Stimulated activated naive B cell treated with anti-CD40 and anti-IgM and Interleukin-4, amounts not matched to agents 10 μg/mL and 1 μg/mL and 100 μg/mL, for 72 hours (primary cell): ENCODE results near the gene GLRB.

ENCODE experiments used
- ATAC-seq, 2 donors: fragments of 150-1000 bp; cut with Tn5 transposase; replicated peaks; 2 replicates each; pipeline ENCODE4 v1.10.0; 2021; ENCODE audit warnings: moderate library complexity in 1 of 2
- DNase-seq: peaks from one replicate; pipeline ENCODE4 v3.0.0; 2021
- H3K27ac Mint-ChIP-seq: one replicate; pipeline ENCODE4 v1.8.0; 2022; ENCODE audit warnings: mild to moderate bottlenecking, mixed read lengths
- H3K27me3 Mint-ChIP-seq, 2 donors: one replicate each; pipeline ENCODE4 v1.8.0; 2022; ENCODE audit warnings: mixed read lengths in 2 of 2
- H3K36me3 Mint-ChIP-seq, 2 donors: one replicate each; pipeline ENCODE4 v1.8.0; 2022; ENCODE audit warnings: mixed read lengths in 2 of 2, mild to moderate bottlenecking in 1 of 2
- H3K4me1 Mint-ChIP-seq, 2 donors: one replicate each; pipeline ENCODE4 v1.8.0; 2022; ENCODE audit warnings: mixed read lengths in 2 of 2, mild to moderate bottlenecking in 1 of 2
- H3K4me3 Mint-ChIP-seq, 2 donors: one replicate each; pipeline ENCODE4 v1.8.0; 2022; ENCODE audit warnings: mild to moderate bottlenecking in 2 of 2, mixed read lengths in 2 of 2, moderate library complexity in 1 of 2
- H3K9me3 Mint-ChIP-seq, 2 donors: one replicate each; pipeline ENCODE4 v1.8.0; 2022; ENCODE audit warnings: mixed read lengths in 2 of 2, mild to moderate bottlenecking in 1 of 2

Gene GLRB

GRCh38 chr4:157080605-157081004 is 4.7 kb downstream of the GLRB start:
- DNase-seq (no peak), ATAC-seq (no peak)
- no peak overlapping the region for H3K4me3 Mint-ChIP-seq
- no peak overlapping the region for H3K27ac Mint-ChIP-seq
- H3K9me3 Mint-ChIP-seq, result no peaks in the 10 kb centered on the region
- peaks cover 16 to 17% of the 10 kb centered on the region in 2 donors for H3K27me3 Mint-ChIP-seq
- H3K36me3 Mint-ChIP-seq, result no peaks in the 10 kb centered on the region
- H3K4me1 Mint-ChIP-seq, result peaks cover 2 to 5% of the 10 kb centered on the region in 2 donors

GRCh38 chr4:157095716-157096115 is 19.8 kb downstream of the GLRB start:
- H3K27ac Mint-ChIP-seq, result no peak overlapping the region
- H3K27me3 Mint-ChIP-seq, result no peaks in the 10 kb centered on the region
- peaks cover 0 to 1% of the 10 kb centered on the region in 2 donors for H3K9me3 Mint-ChIP-seq
- H3K36me3 Mint-ChIP-seq, result no peaks in the 10 kb centered on the region
- H3K4me1 Mint-ChIP-seq, result no peaks in the 10 kb centered on the region
- ATAC-seq (no peak), DNase-seq (no peak)
- no peak overlapping the region for H3K4me3 Mint-ChIP-seq

GRCh38 chr4:157096439-157096838 is 20.5 kb downstream of the GLRB start:
- H3K4me3 Mint-ChIP-seq, result no peak overlapping the region
- H3K36me3 Mint-ChIP-seq, result no peaks in the 10 kb centered on the region
- H3K27ac Mint-ChIP-seq, result no peak overlapping the region
- H3K4me1 Mint-ChIP-seq, result no peaks in the 10 kb centered on the region
- ATAC-seq (no peak), DNase-seq (no peak)
- H3K27me3 Mint-ChIP-seq, result no peaks in the 10 kb centered on the region
- peaks cover 0 to 1% of the 10 kb centered on the region in 2 donors for H3K9me3 Mint-ChIP-seq

- H3K4me1 Mint-ChIP-seq, result no peaks in the 10 kb centered on the region
Measured at GRCh38 chr4:157099506-157099905, 23.6 kb downstream of the GLRB start.

GRCh38 chr4:157104541-157104940 is 28.6 kb downstream of the GLRB start:
- DNase-seq, result no peak
- Mint-ChIP-seq H3K4me3 (no peak overlapping the region), H3K27ac (no peak overlapping the region), H3K4me1 (no peaks in the 10 kb centered on the region), H3K9me3 (peaks cover 3% of the 10 kb centered on the region in 2 donors), H3K36me3 (no peaks in the 10 kb centered on the region), H3K27me3 (no peaks in the 10 kb centered on the region)
- no peak for ATAC-seq

More at GRCh38 chr4:157099506-157099905, 23.6 kb downstream of the GLRB start:
- ATAC-seq (no peak), DNase-seq (no peak)
- Mint-ChIP-seq H3K27ac (no peak overlapping the region), H3K9me3 (peaks cover 0 to 1% of the 10 kb centered on the region in 2 donors), H3K27me3 (no peaks in the 10 kb centered on the region), H3K4me3 (no peak overlapping the region), H3K36me3 (no peaks in the 10 kb centered on the region)

- H3K4me1 Mint-ChIP-seq, result no peaks in the 10 kb centered on the region
- no peak overlapping the region for H3K27ac Mint-ChIP-seq
- no peaks in the 10 kb centered on the region for H3K9me3 Mint-ChIP-seq
- H3K4me3 Mint-ChIP-seq, result no peak overlapping the region
- no peaks in the 10 kb centered on the region for H3K27me3 Mint-ChIP-seq
- ATAC-seq, result no peak
- no peaks in the 10 kb centered on the region for H3K36me3 Mint-ChIP-seq
- DNase-seq, result no peak
Measured at GRCh38 chr4:157114671-157115070, 38.7 kb downstream of the GLRB start.

- Mint-ChIP-seq H3K4me1 (no peaks in the 10 kb centered on the region), H3K9me3 (no peaks in the 10 kb centered on the region), H3K27me3 (no peaks in the 10 kb centered on the region), H3K36me3 (no peaks in the 10 kb centered on the region), H3K4me3 (no peak overlapping the region), H3K27ac (no peak overlapping the region)
- DNase-seq, result no peak
- no peak for ATAC-seq
Measured at GRCh38 chr4:157115613-157116335, 39.8 kb downstream of the GLRB start.

- no peak for ATAC-seq
Measured at GRCh38 chr4:157121401-157121800, 45.5 kb downstream of the GLRB start.

GRCh38 chr4:157127571-157127970 is 51.6 kb downstream of the GLRB start:
- DNase-seq, result no peak
- no peak overlapping the region for H3K4me3 Mint-ChIP-seq

More at GRCh38 chr4:157121401-157121800, 45.5 kb downstream of the GLRB start:
- H3K27me3 Mint-ChIP-seq, result no peaks in the 10 kb centered on the region
- DNase-seq, result no peak
- H3K36me3 Mint-ChIP-seq, result no peaks in the 10 kb centered on the region
- H3K4me1 Mint-ChIP-seq, result no peaks in the 10 kb centered on the region
- no peak overlapping the region for H3K27ac Mint-ChIP-seq
- no peaks in the 10 kb centered on the region for H3K9me3 Mint-ChIP-seq
- no peak overlapping the region for H3K4me3 Mint-ChIP-seq

GRCh38 chr4:157128395-157128794 is 52.4 kb downstream of the GLRB start:
- DNase-seq, result no peak
- no peak for ATAC-seq

More at GRCh38 chr4:157127571-157127970, 51.6 kb downstream of the GLRB start:
- ATAC-seq, result no peak
- no peaks in the 10 kb centered on the region for H3K27me3 Mint-ChIP-seq
- H3K4me1 Mint-ChIP-seq, result no peaks in the 10 kb centered on the region
- H3K36me3 Mint-ChIP-seq, result no peaks in the 10 kb centered on the region
- H3K9me3 Mint-ChIP-seq, result peaks cover 0 to 5% of the 10 kb centered on the region in 2 donors
- no peak overlapping the region for H3K27ac Mint-ChIP-seq

GRCh38 chr4:157141976-157142375 is 66.0 kb downstream of the GLRB start:
- H3K9me3 Mint-ChIP-seq, result peaks cover 2 to 4% of the 10 kb centered on the region in 2 donors
- no peak overlapping the region for H3K27ac Mint-ChIP-seq
- H3K4me3 Mint-ChIP-seq, result no peak overlapping the region
- ATAC-seq (no peak), DNase-seq (no peak)
- no peaks in the 10 kb centered on the region for H3K4me1 Mint-ChIP-seq
- H3K27me3 Mint-ChIP-seq, result no peaks in the 10 kb centered on the region
- no peaks in the 10 kb centered on the region for H3K36me3 Mint-ChIP-seq

More at GRCh38 chr4:157128395-157128794, 52.4 kb downstream of the GLRB start:
- H3K4me3 Mint-ChIP-seq, result no peak overlapping the region
- H3K9me3 Mint-ChIP-seq, result peaks cover 0 to 5% of the 10 kb centered on the region in 2 donors
- no peaks in the 10 kb centered on the region for H3K27me3 Mint-ChIP-seq
- H3K36me3 Mint-ChIP-seq, result no peaks in the 10 kb centered on the region
- H3K4me1 Mint-ChIP-seq, result no peaks in the 10 kb centered on the region
- H3K27ac Mint-ChIP-seq, result no peak overlapping the region

- H3K4me1 Mint-ChIP-seq, result no peaks in the 10 kb centered on the region
- DNase-seq (no peak), ATAC-seq (no peak)
- H3K9me3 Mint-ChIP-seq, result peaks cover 4 to 7% of the 10 kb centered on the region in 2 donors
- no peaks in the 10 kb centered on the region for H3K27me3 Mint-ChIP-seq
- no peak overlapping the region for H3K27ac Mint-ChIP-seq
- H3K4me3 Mint-ChIP-seq, result no peak overlapping the region
- H3K36me3 Mint-ChIP-seq, result no peaks in the 10 kb centered on the region
Measured at GRCh38 chr4:157143369-157143768, 67.4 kb downstream of the GLRB start.

GRCh38 chr4:157151711-157152110 is 75.8 kb downstream of the GLRB start:
- Mint-ChIP-seq H3K9me3 (peaks cover 5 to 10% of the 10 kb centered on the region in 2 donors), H3K27me3 (no peaks in the 10 kb centered on the region), H3K4me1 (no peaks in the 10 kb centered on the region), H3K36me3 (no peaks in the 10 kb centered on the region), H3K4me3 (no peak overlapping the region), H3K27ac (no peak overlapping the region)
- DNase-seq (no peak), ATAC-seq (no peak)

GRCh38 chr4:157165935-157166610 is 90.1 kb downstream of the GLRB start:
- DNase-seq, result no peak
- peaks cover 0 to 6% of the 10 kb centered on the region in 2 donors for H3K9me3 Mint-ChIP-seq
- no peak overlapping the region for H3K4me3 Mint-ChIP-seq
- no peaks in the 10 kb centered on the region for H3K4me1 Mint-ChIP-seq
- ATAC-seq, result no peak
- H3K27ac Mint-ChIP-seq, result no peak overlapping the region
- H3K36me3 Mint-ChIP-seq, result no peaks in the 10 kb centered on the region
- H3K27me3 Mint-ChIP-seq, result no peaks in the 10 kb centered on the region

- ATAC-seq, result no peak
- Mint-ChIP-seq H3K36me3 (no peaks in the 10 kb centered on the region), H3K27me3 (no peaks in the 10 kb centered on the region), H3K4me3 (no peak overlapping the region), H3K4me1 (no peaks in the 10 kb centered on the region), H3K9me3 (no peaks in the 10 kb centered on the region), H3K27ac (no peak overlapping the region)
- DNase-seq, result no peak
Measured at GRCh38 chr4:157170321-157170720, 94.4 kb downstream of the GLRB start.
